ENCODE data around the gene SPOCK2.

GRCh38 chr10:72049472-72049871 is 38.9 kb downstream of the SPOCK2 start:
- TF ChIP-seq CTCF (IDR thresholded peaks at IDR 0.05), result no peak
- TF ChIP-seq TEAD4 (IDR thresholded peaks at IDR 0.05; ENCODE audit: borderline replicate concordance, insufficient read depth), result no peak
- no peak for TF ChIP-seq POLR2AphosphoS5 (IDR thresholded peaks at IDR 0.05; ENCODE audit: low read depth, low read length)
